Measurements from ENCODE around the gene PSRC1.

DNA sequence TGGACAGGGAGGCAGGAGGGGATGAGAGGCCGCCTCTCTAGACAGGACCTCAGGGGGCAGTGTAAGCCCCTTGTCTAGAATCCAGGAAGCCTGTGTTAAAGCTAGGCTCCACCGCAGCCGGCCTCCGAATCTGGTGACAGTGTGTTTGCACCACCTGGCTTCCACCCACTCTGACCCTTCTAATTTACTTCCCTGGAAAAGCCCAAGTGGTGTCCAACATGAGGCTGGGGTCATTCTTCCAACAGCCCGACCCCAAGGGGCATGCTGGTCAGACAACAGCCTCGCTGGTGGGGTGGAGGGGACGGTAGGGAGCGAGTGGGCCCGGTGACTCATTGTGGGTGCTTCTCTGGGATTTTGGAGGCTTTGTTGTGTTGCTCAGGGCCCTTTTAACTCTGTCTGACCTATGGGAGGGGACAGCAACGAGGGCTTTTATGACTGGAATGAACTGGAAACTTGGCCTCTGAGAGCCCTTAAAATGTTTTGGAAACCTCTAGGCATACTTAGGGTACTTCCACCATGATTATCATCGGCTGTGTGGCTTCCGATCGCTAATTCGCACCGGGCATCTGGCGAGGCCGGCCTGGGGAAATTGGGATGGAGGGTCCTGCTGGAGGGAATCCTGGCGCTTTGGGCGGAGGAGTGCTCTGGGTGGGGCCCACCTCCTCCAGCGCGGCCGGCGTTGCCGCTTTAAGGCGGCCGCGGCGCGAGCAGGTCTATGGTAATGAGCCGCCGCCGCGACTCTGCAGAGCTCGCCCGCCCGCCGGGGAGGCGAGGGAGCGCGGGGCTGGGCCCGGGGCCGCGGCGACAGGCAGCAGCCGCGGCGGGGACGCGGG lies 33.9 kb downstream of the PSRC1 start, which contains the start of gene CELSR2:
- TF ChIP-seq, protein P1, sequence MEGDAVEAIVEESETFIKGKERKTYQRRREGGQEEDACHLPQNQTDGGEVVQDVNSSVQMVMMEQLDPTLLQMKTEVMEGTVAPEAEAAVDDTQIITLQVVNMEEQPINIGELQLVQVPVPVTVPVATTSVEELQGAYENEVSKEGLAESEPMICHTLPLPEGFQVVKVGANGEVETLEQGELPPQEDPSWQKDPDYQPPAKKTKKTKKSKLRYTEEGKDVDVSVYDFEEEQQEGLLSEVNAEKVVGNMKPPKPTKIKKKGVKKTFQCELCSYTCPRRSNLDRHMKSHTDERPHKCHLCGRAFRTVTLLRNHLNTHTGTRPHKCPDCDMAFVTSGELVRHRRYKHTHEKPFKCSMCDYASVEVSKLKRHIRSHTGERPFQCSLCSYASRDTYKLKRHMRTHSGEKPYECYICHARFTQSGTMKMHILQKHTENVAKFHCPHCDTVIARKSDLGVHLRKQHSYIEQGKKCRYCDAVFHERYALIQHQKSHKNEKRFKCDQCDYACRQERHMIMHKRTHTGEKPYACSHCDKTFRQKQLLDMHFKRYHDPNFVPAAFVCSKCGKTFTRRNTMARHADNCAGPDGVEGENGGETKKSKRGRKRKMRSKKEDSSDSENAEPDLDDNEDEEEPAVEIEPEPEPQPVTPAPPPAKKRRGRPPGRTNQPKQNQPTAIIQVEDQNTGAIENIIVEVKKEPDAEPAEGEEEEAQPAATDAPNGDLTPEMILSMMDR (IDR thresholded peaks at IDR 0.05) = no peak
- no peak for TF ChIP-seq POLR2A (IDR thresholded peaks at IDR 0.05)
- TF ChIP-seq POLR2AphosphoS5 (IDR thresholded peaks at IDR 0.05) = peak in 1 of 3 donors; percentile 26

Data from transverse colon (tissue), 4 donors.